Neuronal stem cell (in vitro differentiated cells): ENCODE results near the gene PGRMC2.

ENCODE experiments used
- DNase-seq: peaks from one replicate; pipeline ENCODE4 v3.0.0-alpha.2; 2013; ENCODE audit warnings: low spot score
- H2AFZ ChIP-seq: one replicate; pipeline ENCODE4 v1.6.1; 2013; ENCODE audit warnings: mild to moderate bottlenecking, low read length, inconsistent platforms
- H2AK5ac ChIP-seq: 2 replicates; pipeline ENCODE4 v1.6.1; 2013; ENCODE audit warnings: low read depth, mild to moderate bottlenecking, inconsistent platforms, low read length, moderate library complexity, mixed read lengths
- H2BK120ac ChIP-seq: 2 replicates; pipeline ENCODE4 v1.6.1; 2013; ENCODE audit warnings: low read depth, mild to moderate bottlenecking, inconsistent platforms, low read length, moderate library complexity, mixed read lengths
- H2BK12ac ChIP-seq: one replicate; pipeline ENCODE4 v1.6.1; 2013; ENCODE audit warnings: low read length, inconsistent platforms
- H2BK15ac ChIP-seq: 2 replicates; pipeline ENCODE4 v1.6.1; 2013; ENCODE audit warnings: mild to moderate bottlenecking, low read length, inconsistent platforms, mixed read lengths
- H2BK5ac ChIP-seq: one replicate; pipeline ENCODE4 v1.6.1; 2013; ENCODE audit warnings: inconsistent platforms, mild to moderate bottlenecking, low read length, moderate library complexity
- H3K14ac ChIP-seq: one replicate; pipeline ENCODE4 v1.6.1; 2013; ENCODE audit warnings: low read length, inconsistent platforms
- H3K18ac ChIP-seq: 2 replicates; pipeline ENCODE4 v1.6.1; 2013; ENCODE audit warnings: low read length, inconsistent platforms
- H3K23ac ChIP-seq: 2 replicates; pipeline ENCODE4 v1.6.1; 2013; ENCODE audit warnings: low read depth, mild to moderate bottlenecking, mixed read lengths, low read length, inconsistent platforms; ENCODE audit not compliant: poor library complexity
- H3K27ac ChIP-seq: replicated peaks from 3 replicates; pipeline ENCODE4 v1.5.1; 2013; ENCODE audit warnings: low read length, inconsistent platforms
- H3K27me3 ChIP-seq, 3 experiments: 2 replicates each; pipeline ENCODE4 v1.6.1; 2013; ENCODE audit warnings: low read length in 3 of 3, mild to moderate bottlenecking in 2 of 3, inconsistent platforms in 1 of 3, low read depth in 1 of 3, mixed read lengths in 1 of 3, moderate library complexity in 1 of 3; ENCODE audit not compliant: control insufficient read depth in 3 of 3, insufficient read depth in 3 of 3
- H3K36me3 ChIP-seq, 2 donors: replicated peaks in 1 of 2; 2 replicates each; pipeline ENCODE4 v1.6.1; 2013; ENCODE audit warnings: low read length in 2 of 2; ENCODE audit not compliant: control insufficient read depth in 2 of 2, insufficient read depth in 2 of 2
- H3K4ac ChIP-seq: 2 replicates; pipeline ENCODE4 v1.6.1; 2013; ENCODE audit warnings: inconsistent platforms, mild to moderate bottlenecking, low read length, moderate library complexity
- H3K4me1 ChIP-seq, 2 donors: 1 replicate in 1 of 2; 2 replicates in 1 of 2; pipeline ENCODE4 v1.6.1; 2013; ENCODE audit warnings: low read length in 2 of 2, low read depth in 1 of 2; ENCODE audit not compliant: control insufficient read depth in 2 of 2, insufficient read depth in 1 of 2
- H3K4me2 ChIP-seq: one replicate; pipeline ENCODE4 v1.6.1; 2013; ENCODE audit warnings: mild to moderate bottlenecking, low read length, inconsistent platforms; ENCODE audit not compliant: insufficient read depth, poor library complexity, severe bottlenecking
- H3K4me3 ChIP-seq, 2 donors: 2 replicates each; pipeline ENCODE4 v1.5.1; 2013; ENCODE audit warnings: low read length in 2 of 2, mild to moderate bottlenecking in 2 of 2, inconsistent platforms in 1 of 2, moderate library complexity in 1 of 2
- H3K79me1 ChIP-seq: one replicate; pipeline ENCODE4 v1.6.1; 2013; ENCODE audit warnings: low read depth, mild to moderate bottlenecking, inconsistent platforms, low read length, moderate library complexity
- H3K9ac ChIP-seq: one replicate; pipeline ENCODE4 v1.6.1; 2013; ENCODE audit warnings: mild to moderate bottlenecking, low read depth, low read length, inconsistent platforms; ENCODE audit not compliant: poor library complexity
- H3K9me3 ChIP-seq, 2 donors: replicated peaks in 1 of 2; 2 replicates each; pipeline versions ENCODE3 to v1.6.1; 2013; ENCODE audit warnings: low read length in 2 of 2, mild to moderate bottlenecking in 2 of 2, inconsistent platforms in 1 of 2, low read depth in 1 of 2, mixed read lengths in 1 of 2, moderate library complexity in 1 of 2; ENCODE audit not compliant: control insufficient read depth in 2 of 2, insufficient read depth in 1 of 2
- H4K8ac ChIP-seq: one replicate; pipeline ENCODE4 v1.6.1; 2013; ENCODE audit warnings: low read depth, mild to moderate bottlenecking, inconsistent platforms, low read length, moderate library complexity
- H4K91ac ChIP-seq: one replicate; pipeline ENCODE4 v1.6.1; 2013; ENCODE audit warnings: low read length, low read depth, mild to moderate bottlenecking, inconsistent platforms; ENCODE audit not compliant: poor library complexity
- WGBS, 2 donors: extraction: QIAGEN DNeasy Blood & Tissue Kit; methylation state at CpG; one replicate each; pipeline ENCODE4 v1.1.7; 2013; ENCODE audit warnings: missing lambda C conversion rate in 2 of 2, mixed read lengths in 1 of 2; ENCODE audit not compliant: insufficient read length in 2 of 2, insufficient replicate concordance in 1 of 2; ENCODE audit errors: extremely low coverage in 2 of 2; 5-methylcytosine and 5-hydroxymethylcytosine counted together

The PGRMC2 gene

GRCh38 chr4:128282516-128282915, 5.1 kb downstream of the PGRMC2 start:
- H3K36me3 ChIP-seq, result peaks cover 0 to 66% of the 10 kb centered on the region in 2 donors
- no peaks in the 10 kb centered on the region for H3K4me1 ChIP-seq
- no peak for DNase-seq
- H3K23ac ChIP-seq, result no peak overlapping the region
- no peak overlapping the region for H2AFZ ChIP-seq
- no peak overlapping the region for H2AK5ac ChIP-seq
- H3K27ac ChIP-seq, result no peak overlapping the region
- no peak overlapping the region for H3K18ac ChIP-seq
- no peak overlapping the region for H2BK120ac ChIP-seq
- no peak overlapping the region for H3K4me3 ChIP-seq
- H3K4me2 ChIP-seq, result no peak overlapping the region
- no peak overlapping the region for H3K9ac ChIP-seq
- no peak overlapping the region for H3K14ac ChIP-seq
- H2BK5ac ChIP-seq, result no peak overlapping the region
- H3K4ac ChIP-seq, result no peak overlapping the region
- H3K27me3 ChIP-seq, result no peaks in the 10 kb centered on the region
- H3K9me3 ChIP-seq, result peaks cover 0 to 14% of the 10 kb centered on the region in 2 donors
- no peak overlapping the region for H2BK15ac ChIP-seq
- H3K79me1 ChIP-seq, result peaks cover under 1% of the 10 kb centered on the region
- H4K8ac ChIP-seq, result no peak overlapping the region
- no peak overlapping the region for H4K91ac ChIP-seq
- no peak overlapping the region for H2BK12ac ChIP-seq

GRCh38 chr4:128281354-128281753, 6.3 kb downstream of the PGRMC2 start:
- Histone ChIP-seq H3K4me1 (no peaks in the 10 kb centered on the region), H3K36me3 (peaks cover 0 to 75% of the 10 kb centered on the region in 2 donors), H3K27ac (no peak overlapping the region), H3K9ac (no peak overlapping the region), H4K8ac (no peak overlapping the region), H3K4me3 (no peak overlapping the region), H2BK120ac (no peak overlapping the region), H2AFZ (no peak overlapping the region), H2BK5ac (no peak overlapping the region), H2AK5ac (no peak overlapping the region), H2BK12ac (no peak overlapping the region), H3K9me3 (peaks cover 0 to 16% of the 10 kb centered on the region in 2 donors), H3K27me3 (no peaks in the 10 kb centered on the region), H2BK15ac (no peak overlapping the region), H3K4me2 (no peak overlapping the region), H3K4ac (no peak overlapping the region), H4K91ac (no peak overlapping the region), H3K18ac (no peak overlapping the region), H3K14ac (no peak overlapping the region), H3K23ac (no peak overlapping the region), H3K79me1 (no peaks in the 10 kb centered on the region)
- DNase-seq, result no peak
- whole genome bisulfite sequencing, 2 donors, result no CpG with 5 or more reads among the region's 1 CpG

GRCh38 chr4:128279624-128280225, 7.9 kb downstream of the PGRMC2 start:
- Histone ChIP-seq H3K4me3 (no peak overlapping the region), H3K18ac (no peak overlapping the region), H2BK12ac (no peak overlapping the region), H3K14ac (no peak overlapping the region), H3K36me3 (peaks cover 0 to 77% of the 10 kb centered on the region in 2 donors), H3K4me1 (no peaks in the 10 kb centered on the region), H3K9ac (no peak overlapping the region), H3K23ac (no peak overlapping the region), H3K79me1 (no peaks in the 10 kb centered on the region), H2BK5ac (no peak overlapping the region), H2AK5ac (no peak overlapping the region), H2BK120ac (no peak overlapping the region), H4K91ac (no peak overlapping the region), H2BK15ac (no peak overlapping the region), H3K9me3 (peaks cover 0 to 16% of the 10 kb centered on the region in 2 donors), H3K27me3 (no peaks in the 10 kb centered on the region), H3K4me2 (no peak overlapping the region), H3K4ac (no peak overlapping the region), H3K27ac (no peak overlapping the region), H4K8ac (no peak overlapping the region), H2AFZ (no peak overlapping the region)
- no peak for DNase-seq
- WGBS, 2 donors, result no CpG with 5 or more reads among the region's 2 CpGs

- Histone ChIP-seq H3K36me3 (peaks cover 0 to 75% of the 10 kb centered on the region in 2 donors), H3K9me3 (peaks cover 0 to 5% of the 10 kb centered on the region in 2 donors), H2BK12ac (no peak overlapping the region), H2BK120ac (no peak overlapping the region), H3K4me2 (no peak overlapping the region), H2BK15ac (no peak overlapping the region), H4K8ac (no peak overlapping the region), H3K4me1 (no peaks in the 10 kb centered on the region), H3K14ac (no peak overlapping the region), H2AK5ac (no peak overlapping the region), H3K27ac (no peak overlapping the region), H3K27me3 (no peaks in the 10 kb centered on the region), H3K18ac (no peak overlapping the region), H2BK5ac (no peak overlapping the region), H3K4me3 (no peak overlapping the region), H4K91ac (no peak overlapping the region), H3K4ac (no peak overlapping the region), H3K9ac (no peak overlapping the region), H3K23ac (no peak overlapping the region), H2AFZ (no peak overlapping the region), H3K79me1 (peaks cover 3% of the 10 kb centered on the region)
- no peak for DNase-seq
- no CpG with 5 or more reads among the region's 3 CpGs for whole genome bisulfite sequencing, 2 donors
Observed at GRCh38 chr4:128277856-128278255, 9.8 kb downstream of the PGRMC2 start.
